ENCODE data around the gene NOG. TPM values are rescaled to one million over a fixed set of nuclear protein-coding genes. Genes with fewer than 3 reads are reported as not detected.

NOG gene
- total RNA-seq, 4 donors from 2014 or later = 0.30 to 1.0 TPM; not detected in 2

GRCh38 chr17:56598466-56598865, 5.0 kb downstream of the NOG start:
- Histone ChIP-seq H3K4me1 (peaks cover 42% of the 10 kb centered on the region), H3K27ac (no peak overlapping the region), H3K36me3 (no peaks in the 10 kb centered on the region), H3K9me3 (no peaks in the 10 kb centered on the region), H3K4me3 (no peak overlapping the region), H3K27me3 (peaks cover 95% of the 10 kb centered on the region)
- DNase-seq (ENCODE audit: low spot score in 2 of 2) = no peak
- whole genome bisulfite sequencing = 86% methylated on average over 5 of the region's 5 CpGs
- TF ChIP-seq POLR2AphosphoS5 (IDR thresholded peaks at IDR 0.05) (no peak), POLR2A (IDR thresholded peaks at IDR 0.05) (no peak), CTCF (IDR thresholded peaks at IDR 0.05) (no peak), EP300 (IDR thresholded peaks at IDR 0.05) (no peak)

GRCh38 chr17:56599088-56599487, 5.6 kb downstream of the NOG start:
- H3K36me3 ChIP-seq = no peaks in the 10 kb centered on the region
- no peak overlapping the region for H3K27ac ChIP-seq
- H3K4me1 ChIP-seq = peaks cover 35% of the 10 kb centered on the region
- H3K9me3 ChIP-seq = no peaks in the 10 kb centered on the region
- TF ChIP-seq EP300 (IDR thresholded peaks at IDR 0.05) = no peak
- no peak for TF ChIP-seq CTCF (IDR thresholded peaks at IDR 0.05)
- no peak for TF ChIP-seq POLR2A (IDR thresholded peaks at IDR 0.05)
- no peak for TF ChIP-seq POLR2AphosphoS5 (IDR thresholded peaks at IDR 0.05)
- 89% methylated on average over 4 of the region's 4 CpGs for WGBS
- H3K27me3 ChIP-seq = peaks cover 93% of the 10 kb centered on the region
- no peak overlapping the region for H3K4me3 ChIP-seq
- DNase-seq (ENCODE audit: low spot score in 2 of 2) = no peak

- Histone ChIP-seq H3K4me1 (peaks cover 31% of the 10 kb centered on the region), H3K9me3 (no peaks in the 10 kb centered on the region), H3K27ac (no peak overlapping the region), H3K4me3 (no peak overlapping the region), H3K27me3 (peaks cover 88% of the 10 kb centered on the region), H3K36me3 (no peaks in the 10 kb centered on the region)
- TF ChIP-seq POLR2A (IDR thresholded peaks at IDR 0.05) (no peak), CTCF (IDR thresholded peaks at IDR 0.05) (no peak), POLR2AphosphoS5 (IDR thresholded peaks at IDR 0.05) (no peak), EP300 (IDR thresholded peaks at IDR 0.05) (no peak)
- 88% methylated on average over 1 of the region's 1 CpG for WGBS
- no peak for DNase-seq (ENCODE audit: low spot score in 2 of 2)
Measured at GRCh38 chr17:56599566-56599965, 6.1 kb downstream of the NOG start.

GRCh38 chr17:56600256-56600655, 6.8 kb downstream of the NOG start:
- H3K27ac ChIP-seq = no peak overlapping the region
- DNase-seq (ENCODE audit: low spot score in 2 of 2) = no peak
- H3K27me3 ChIP-seq = peaks cover 82% of the 10 kb centered on the region
- 71% methylated on average over 1 of the region's 1 CpG for WGBS
- H3K36me3 ChIP-seq = no peaks in the 10 kb centered on the region
- peaks cover 24% of the 10 kb centered on the region for H3K4me1 ChIP-seq
- TF ChIP-seq POLR2AphosphoS5 (IDR thresholded peaks at IDR 0.05) (no peak), EP300 (IDR thresholded peaks at IDR 0.05) (no peak), CTCF (IDR thresholded peaks at IDR 0.05) (no peak), POLR2A (IDR thresholded peaks at IDR 0.05) (no peak)
- H3K4me3 ChIP-seq = no peak overlapping the region
- no peaks in the 10 kb centered on the region for H3K9me3 ChIP-seq

- peaks cover 69% of the 10 kb centered on the region for H3K27me3 ChIP-seq
- no peak overlapping the region for H3K27ac ChIP-seq
- no peak for TF ChIP-seq CTCF (IDR thresholded peaks at IDR 0.05)
- TF ChIP-seq POLR2A (IDR thresholded peaks at IDR 0.05) = no peak
- TF ChIP-seq EP300 (IDR thresholded peaks at IDR 0.05) = no peak
- TF ChIP-seq POLR2AphosphoS5 (IDR thresholded peaks at IDR 0.05) = no peak
- DNase-seq (ENCODE audit: low spot score in 2 of 2) = no peak
- no peak overlapping the region for H3K4me3 ChIP-seq
- WGBS = 83% methylated on average over 1 of the region's 1 CpG
- H3K9me3 ChIP-seq = no peaks in the 10 kb centered on the region
- no peaks in the 10 kb centered on the region for H3K36me3 ChIP-seq
- peaks cover 15% of the 10 kb centered on the region for H3K4me1 ChIP-seq
Measured at GRCh38 chr17:56601591-56601990, 8.1 kb downstream of the NOG start.

Data from suprapubic skin (tissue), 4 donors.